SH-SY5Y (cell line): ENCODE results near the gene PPP1R9B.

Experiments
- GATA2 ChIP-seq: IDR thresholded peaks from 2 replicates; pipeline ENCODE4 v1.6.1; 2011; ENCODE audit warnings: mild to moderate bottlenecking, low read depth, low read length
- GATA3 ChIP-seq: IDR thresholded peaks from 2 replicates; pipeline ENCODE4 v1.6.1; 2011; ENCODE audit warnings: low read depth, mild to moderate bottlenecking, low read length, moderate library complexity

DNA sequence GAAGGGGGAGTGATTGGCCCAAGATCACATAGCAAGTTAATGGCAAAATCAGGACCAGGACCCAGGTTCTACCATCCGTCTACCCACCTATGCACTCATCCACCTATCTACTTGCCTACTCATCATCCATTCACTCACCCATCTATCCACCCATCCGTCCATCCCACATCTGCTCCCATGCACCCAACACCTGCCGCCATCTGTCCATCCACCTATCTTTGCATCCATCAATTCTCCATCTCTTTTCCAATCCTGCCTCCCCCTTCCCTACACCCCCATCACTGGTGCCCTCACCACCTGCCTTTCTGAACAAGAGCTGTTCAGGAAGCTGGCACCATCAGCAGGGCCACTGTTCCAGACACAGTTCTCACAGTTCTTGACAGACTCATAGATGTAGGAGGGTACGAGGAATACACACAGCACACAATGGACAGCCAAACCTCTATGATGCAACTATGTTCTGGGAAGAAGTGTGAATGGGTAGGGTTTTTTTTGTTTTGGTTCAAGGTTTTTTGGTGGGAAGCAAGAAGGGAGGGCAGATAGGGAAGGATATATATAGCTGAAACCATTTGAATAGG lies 25.0 kb downstream of the PPP1R9B start:
- TF ChIP-seq GATA3 (no peak), GATA2 (no peak)
